GM19238 (cell line): Measurements from ENCODE around the gene RIPPLY2.
A peak's percentile ranks its signal among the peaks of the same experiment; 100 is the strongest.
"Not testable (repeated sequence)": the region's sequence is repeated elsewhere in the genome, so short reads cannot be mapped to it uniquely, and the experiment has no call there.

ENCODE experiments used
- DNase-seq: peaks from one replicate; pipeline ENCODE4 v3.0.0; 2011; ENCODE audit warnings: low spot score; ENCODE audit not compliant: insufficient read length

Gene RIPPLY2, protein sequence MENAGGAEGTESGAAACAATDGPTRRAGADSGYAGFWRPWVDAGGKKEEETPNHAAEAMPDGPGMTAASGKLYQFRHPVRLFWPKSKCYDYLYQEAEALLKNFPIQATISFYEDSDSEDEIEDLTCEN

DNA sequence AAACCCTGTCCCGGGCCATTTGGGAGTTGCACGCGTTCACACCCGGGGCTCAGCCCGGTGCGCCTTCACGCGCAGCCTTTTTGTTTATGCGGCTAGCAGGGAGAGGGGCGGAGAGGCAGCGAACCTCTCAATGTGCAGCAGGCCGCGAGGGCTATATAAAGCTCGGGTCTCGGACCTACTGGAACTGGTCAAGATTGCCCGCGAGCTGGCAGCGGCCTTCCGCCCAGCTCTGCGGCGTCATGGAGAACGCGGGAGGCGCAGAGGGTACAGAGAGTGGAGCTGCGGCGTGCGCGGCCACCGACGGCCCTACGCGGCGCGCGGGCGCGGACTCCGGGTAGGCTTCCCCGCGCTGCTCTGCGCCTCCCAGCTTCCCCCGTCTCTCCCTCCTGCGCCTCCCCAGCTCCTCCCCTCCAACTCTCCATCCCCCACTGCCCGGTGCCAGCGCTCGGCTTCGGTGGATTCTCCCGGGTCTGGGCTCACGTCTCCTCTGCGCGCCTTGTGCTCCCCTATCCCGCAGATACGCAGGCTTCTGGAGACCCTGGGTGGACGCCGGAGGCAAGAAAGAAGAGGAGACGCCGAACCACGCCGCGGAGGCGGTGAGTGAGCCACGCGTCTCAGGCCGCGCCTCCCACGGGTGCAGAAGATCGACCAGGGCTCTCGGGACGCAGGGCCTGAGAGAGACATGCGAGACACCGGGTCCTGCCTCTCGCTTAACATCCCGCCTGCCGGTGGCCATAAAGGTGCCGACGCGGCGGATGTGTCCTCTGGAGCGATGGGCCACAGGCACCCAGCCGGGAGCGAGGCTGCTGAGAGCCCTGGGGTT lies at the start of gene RIPPLY2:
Gene RIPPLY2 (plus strand): TSS at position 183 of the 823 bp plus-strand sequence. CDS start 57 bp downstream, at position 240.
- no peak for DNase-seq

DNA sequence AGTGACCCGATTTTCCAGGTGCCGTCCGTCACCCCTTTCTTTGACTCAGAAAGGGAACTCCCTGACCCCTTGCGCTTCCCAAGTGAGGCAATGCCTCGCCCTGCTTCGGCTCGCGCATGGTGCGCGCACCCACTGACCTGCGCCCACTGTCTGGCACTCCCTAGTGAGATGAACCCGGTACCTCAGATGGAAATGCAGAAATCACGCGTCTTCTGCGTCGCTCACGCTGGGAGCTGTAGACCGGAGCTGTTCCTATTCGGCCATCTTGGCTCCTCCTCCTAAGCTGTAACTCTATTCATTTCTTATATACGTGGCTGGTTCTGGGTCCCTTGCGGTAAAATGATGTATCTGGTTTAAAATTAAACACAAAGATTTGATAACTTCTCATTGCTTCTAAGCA lies 49.7 kb upstream of the RIPPLY2 start:
- DNase-seq, result not testable (repeated sequence)

DNA sequence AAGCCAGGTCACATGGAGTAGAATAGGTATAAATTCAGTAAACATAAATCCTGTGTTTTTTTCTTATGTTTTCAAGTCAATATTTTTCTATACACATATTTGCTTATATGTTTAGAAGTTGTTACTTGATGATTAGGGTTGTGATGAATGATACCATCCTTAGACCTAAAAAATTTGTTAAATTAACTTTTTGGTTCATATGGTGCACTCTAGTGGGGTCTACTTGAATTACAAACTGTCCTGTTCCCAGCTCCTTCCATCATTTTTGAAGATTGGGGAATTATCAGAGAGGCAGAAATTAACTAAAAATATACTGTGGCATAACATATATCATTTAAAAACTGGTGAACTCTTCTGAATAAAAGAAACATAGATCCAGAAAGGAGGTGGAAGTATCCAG lies 48.3 kb upstream of the RIPPLY2 start:
- DNase-seq, result no peak

DNA sequence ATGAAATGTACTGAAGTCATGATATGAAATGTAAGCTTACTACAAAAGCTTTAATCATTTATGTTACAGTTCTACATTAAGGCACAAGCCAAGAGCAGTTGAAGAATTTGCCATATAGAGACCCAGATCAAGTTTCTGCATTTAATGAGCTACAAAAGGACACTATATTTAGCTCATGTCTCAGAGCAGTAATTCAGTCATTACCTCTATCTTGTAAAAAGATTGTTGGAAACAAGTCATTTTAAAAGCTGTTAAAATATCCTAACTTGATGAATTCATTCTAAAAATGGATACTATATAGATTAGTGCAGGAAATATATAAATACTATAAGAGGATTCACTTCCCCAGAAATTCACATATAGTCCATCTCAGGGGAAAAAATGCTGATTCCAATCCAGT lies 45.2 kb upstream of the RIPPLY2 start:
- no peak for DNase-seq

DNA sequence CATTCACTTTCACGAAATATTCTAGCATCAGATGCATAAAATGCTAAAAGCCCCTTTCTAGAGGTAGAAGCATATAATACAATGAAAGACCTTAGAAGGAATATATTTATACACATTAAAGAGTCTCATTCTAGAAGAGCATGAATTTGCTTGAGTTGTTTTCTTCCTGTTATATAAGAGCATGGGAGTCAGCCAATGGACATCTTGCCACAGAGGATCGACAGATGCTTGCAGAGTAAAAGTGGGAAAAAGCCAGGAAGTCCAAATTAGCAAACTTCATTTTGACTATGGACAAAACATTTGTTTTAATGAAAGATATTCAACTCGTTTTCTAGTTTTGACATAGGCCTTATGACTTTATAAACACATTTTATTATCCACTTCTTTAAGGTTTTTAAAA lies 44.2 kb upstream of the RIPPLY2 start:
- no peak for DNase-seq

DNA sequence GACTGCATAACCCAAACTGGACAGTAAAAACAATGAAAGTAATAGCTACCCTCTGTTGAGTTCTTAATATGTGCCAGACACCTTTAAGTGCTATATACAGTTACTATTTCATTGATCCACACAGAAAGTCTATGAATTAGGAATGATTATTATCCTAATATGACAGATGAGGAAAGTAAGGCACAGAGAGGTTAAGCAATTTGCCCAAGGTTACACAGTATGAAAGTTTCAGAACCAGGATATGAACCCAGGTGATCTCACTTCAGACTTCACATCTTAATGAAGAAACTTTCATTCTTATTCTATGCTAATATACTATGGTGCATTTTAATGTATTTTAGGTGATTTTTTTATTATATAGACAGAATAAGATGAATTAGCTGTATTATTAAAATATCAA lies 40.6 kb upstream of the RIPPLY2 start:
- no peak for DNase-seq

DNA sequence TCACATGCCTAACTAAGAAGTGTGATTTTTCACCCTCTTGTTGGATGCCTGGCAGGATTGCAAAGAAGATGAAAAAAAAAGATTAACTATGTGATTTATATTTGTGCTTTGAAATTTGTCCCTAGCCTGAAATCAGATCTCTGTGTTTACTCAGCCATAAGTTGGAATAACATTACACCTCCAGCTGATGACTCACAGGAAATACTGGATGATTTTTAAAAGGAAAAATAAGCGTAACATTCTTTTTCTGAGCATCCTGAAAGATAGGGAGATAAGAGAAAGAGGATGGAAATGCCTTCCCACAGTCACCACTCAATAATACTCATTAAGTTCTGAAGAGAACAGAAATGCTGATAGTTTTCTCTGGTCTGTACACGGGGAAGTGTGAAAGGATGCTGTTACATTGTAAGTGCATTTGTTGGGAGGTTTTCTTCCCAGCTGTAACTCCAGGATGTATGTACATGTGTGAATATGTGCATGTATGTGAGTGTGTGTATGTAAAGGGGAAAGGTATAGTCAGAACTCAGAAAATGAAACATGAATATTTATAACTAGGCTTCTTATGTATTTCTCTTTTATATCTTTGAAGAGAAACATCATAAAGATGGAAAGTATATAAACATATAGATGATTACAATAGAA lies 37.4 kb upstream of the RIPPLY2 start:
- DNase-seq, result no peak

DNA sequence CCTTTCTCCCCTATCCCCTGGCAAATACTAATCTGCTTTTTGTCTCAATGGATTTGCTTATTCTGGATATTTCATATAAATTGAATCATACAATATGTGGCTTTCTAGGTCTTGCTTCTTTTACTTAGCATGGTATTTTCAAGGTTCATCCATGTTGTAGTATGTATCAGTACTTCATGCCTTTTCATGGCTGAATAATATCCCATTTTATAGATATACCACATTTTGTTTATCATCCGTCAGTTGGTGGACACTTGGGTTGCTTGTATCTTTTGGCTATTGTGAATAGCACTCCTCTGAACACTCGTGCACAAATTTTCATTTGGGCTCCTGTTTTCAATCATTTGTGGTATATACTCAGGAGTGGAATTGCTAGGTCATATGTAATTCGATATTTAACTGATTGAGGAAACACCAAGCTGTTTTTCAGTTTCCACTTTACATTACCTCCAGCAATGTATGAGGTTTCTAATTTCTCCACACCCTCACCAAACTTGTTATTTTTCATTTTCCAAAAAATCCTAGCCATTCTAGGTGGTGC lies 30.5 kb upstream of the RIPPLY2 start:
- DNase-seq, result no peak

DNA sequence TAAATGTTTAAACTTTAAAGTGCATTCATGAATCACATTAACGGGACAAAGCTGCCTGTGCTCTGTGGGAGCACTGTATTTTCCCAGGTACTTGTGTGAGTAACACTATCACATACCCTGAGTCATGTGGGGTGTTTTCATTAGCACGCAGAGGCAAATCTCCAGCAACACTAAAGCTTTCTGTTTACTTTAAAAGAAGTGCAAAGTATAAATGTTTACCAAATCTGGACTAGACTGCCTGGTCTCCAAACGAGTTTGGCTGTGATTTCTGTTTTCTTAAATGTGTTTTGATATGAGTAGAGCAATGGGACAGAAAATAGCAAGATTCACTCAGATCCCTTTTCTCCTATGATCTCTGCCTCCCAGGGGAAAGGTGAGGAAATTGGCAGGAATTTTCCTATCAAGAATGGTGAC lies 28.8 kb upstream of the RIPPLY2 start:
- DNase-seq, result no peak

DNA sequence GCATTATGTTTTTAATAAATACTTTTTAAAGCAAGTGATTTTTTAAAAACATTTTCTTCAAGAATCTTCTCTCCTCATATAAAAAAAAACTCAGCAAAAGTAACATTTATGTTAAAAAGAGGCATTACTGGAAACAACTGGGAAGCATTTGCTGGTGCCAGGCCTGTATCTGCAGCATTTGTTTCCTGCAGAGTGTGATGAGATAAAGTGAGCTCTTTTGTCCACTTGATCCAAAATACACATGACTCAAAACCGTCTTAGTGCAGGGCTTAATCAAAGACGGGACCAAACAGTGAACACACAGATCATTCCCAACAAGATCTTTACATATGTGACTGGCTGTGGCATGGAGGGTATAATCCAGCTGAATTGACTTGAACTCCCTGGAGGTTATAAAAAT lies 28.3 kb upstream of the RIPPLY2 start:
- no peak for DNase-seq

DNA sequence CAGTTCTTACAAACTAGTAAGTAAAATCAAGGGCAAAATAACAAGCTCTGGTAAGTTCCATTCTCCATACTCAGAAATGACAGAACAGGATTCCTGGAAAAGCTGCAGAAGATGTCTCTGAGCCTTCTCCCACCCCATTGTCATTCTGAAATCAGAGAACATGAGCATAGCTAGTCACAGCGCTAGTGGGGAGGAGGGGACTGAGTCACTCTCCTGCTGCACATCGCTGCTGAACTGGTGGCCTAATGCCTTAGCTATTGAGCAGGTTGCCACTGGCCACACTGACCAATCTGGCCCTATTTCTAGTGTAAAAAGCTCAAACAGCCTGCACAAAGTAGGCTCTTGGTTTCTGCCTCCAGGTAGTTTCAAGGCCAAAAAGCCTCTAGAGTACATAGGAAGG lies 26.1 kb upstream of the RIPPLY2 start:
- no peak for DNase-seq

DNA sequence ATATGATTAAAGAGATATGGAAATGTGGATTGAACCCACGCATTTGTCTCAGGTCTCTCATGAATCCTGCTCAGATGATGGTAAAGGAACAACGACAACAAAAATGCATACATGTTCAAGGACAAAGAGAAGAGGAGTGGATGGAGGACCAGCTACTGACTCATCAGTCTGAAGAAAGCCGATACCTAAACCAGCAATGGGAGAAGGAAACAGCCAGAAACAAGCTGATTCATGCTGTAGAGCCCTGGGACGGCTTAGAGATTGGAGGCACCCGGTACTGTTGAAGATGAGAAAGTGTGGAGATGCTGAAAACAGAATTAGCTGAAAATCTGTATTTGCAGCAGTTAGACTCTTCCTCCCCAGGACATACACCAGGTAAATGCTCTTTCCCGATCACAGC lies 14.4 kb upstream of the RIPPLY2 start:
- DNase-seq, result no peak

DNA sequence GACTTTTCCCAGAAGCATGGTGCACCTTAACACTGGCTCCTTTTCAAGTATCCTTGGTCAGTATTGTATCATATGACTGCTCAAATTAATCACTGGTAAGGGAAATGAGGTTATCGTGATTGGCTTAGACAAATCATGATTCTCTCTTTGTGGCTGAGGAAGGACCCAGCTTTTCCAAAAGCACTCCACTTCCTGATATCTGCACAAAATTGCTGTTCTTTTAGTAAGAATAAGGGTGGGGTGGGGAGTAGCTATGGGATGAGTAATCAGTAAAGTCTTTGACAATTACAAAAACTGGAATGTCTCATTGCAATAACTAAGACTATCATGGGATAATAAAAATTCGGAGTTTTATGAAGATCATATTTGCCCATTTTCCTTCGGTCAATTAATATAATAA lies 9.0 kb upstream of the RIPPLY2 start:
- DNase-seq, result no peak

DNA sequence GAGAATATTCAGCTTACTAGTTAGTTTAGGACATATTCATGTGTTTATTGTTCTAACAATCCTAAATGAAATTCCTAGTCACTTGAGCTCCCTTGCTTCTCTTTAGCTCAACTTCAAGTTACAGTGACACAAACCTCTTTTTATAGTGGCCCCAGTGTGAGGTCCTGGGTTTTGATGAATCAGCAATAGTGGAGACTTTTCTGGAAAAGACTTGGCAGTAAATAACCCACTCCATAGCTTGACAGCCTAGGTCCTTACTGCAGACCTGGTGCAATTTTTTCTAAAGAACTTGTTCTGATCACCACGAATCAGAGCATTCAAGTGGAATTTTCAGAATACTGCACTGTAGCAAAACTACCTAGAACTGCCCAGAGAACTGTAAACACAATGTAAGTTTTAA lies 6.9 kb upstream of the RIPPLY2 start:
- DNase-seq, result no peak

DNA sequence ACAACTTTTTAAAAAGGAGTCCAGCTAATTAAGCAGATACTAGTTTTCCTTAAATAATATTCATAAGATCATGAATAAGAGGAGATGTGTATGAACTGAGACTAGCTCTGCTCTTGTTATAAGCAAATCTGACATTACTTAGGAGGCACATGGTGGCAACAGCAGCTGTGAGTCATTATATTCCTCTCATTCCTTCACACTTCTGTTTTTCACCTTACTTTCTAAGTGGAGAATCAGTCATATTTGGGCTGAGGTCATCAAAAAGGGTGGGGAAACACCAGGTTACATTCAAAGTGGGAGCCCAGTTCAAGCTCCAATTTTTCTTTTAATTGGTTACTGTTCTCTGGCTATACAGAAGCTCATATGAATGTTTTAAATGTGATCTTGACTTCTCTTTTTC lies 6.0 kb upstream of the RIPPLY2 start:
- no peak for DNase-seq

DNA sequence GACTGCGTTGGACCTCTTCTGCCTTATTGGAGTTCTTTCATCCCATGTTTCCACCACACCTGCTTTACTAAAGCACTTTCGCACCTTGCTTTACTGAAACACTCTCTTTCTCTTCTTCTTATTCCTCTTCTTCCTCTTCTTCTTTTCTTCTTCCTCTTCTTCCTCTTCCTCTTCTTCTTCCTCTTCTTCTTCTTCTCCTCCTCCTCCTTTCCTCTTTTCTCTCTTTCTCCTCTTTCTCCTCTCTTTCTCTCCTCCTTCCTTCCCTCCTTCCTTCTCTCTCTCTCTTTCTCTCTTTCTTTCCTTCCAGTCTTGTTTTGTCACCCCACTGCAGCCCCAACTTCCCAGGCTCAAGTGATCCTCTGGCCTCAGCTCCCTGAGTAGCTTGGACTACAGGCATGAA lies 4.0 kb upstream of the RIPPLY2 start:
- DNase-seq, result no peak

DNA sequence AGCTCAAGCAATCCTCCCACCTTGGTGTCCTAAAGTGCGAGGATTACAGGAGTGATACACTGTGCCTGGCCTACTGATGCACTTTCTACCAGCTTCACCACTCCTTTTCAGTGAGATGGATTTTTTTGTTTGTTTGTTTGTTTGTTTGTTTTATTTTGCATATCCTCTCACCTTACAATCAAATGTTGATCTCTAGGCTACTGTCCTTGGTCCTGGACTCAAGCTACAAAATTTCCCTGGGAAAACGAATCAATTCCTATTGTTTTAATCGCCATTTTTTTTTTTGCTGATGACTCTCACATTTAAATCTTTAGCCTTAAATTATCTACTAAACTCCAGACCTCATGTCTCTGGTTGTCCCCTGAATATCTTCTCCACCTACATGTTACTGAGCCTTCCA lies 3.5 kb upstream of the RIPPLY2 start:
- DNase-seq, result no peak

DNA sequence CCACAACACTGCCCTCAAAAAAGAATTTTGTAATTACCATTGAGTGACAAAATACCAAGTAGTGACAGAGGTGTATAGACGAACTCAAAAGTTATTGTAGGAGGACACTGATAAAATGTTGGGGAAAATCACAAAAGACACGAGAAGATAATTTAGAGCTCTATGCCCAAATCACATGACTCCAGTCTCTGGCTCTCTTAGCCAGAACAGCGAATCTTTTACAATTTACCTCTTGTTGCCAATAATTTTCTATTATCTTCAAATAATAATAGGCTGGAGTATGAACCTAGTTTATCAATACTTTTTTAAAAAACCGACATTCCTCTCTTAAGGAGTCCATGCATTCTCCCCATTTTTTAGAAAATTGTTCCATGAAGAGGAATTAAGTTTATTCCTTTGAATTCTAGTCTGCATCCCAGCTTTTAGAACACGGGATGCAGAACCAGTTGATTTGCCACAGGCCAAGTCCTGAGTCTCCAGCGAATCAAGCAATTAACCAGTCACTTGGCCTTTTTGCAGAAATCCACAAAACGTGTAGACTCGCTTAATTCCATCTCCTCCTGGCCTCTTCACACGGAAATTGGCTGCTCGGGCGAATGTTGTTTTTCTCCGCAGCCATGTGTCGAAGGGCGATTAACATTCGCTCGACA lies 507 bp upstream of the RIPPLY2 start:
- no peak for DNase-seq

DNA sequence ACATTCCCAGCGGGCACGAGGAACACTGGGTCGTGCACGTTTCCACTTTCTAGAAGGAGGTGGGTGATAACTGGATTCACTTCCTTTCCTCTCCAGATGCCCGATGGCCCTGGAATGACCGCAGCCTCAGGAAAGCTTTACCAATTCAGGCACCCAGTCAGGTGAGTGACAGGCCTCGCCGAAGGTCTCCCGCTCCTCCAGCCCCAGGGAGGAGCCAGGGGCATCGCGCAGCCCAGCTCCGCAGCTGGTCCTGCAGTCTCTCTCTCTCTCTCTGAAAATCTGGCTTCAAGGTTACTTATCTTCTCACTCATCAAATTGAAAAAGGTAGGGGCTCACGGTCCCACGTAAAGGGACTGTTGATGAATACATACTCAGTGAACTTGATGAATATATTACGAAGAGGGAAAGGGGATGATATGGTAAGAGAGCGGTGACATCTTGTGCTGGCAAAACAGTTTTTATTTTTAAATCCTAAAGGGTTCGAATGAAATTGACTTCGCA lies 891 bp downstream of the RIPPLY2 start:
- no peak for DNase-seq

DNA sequence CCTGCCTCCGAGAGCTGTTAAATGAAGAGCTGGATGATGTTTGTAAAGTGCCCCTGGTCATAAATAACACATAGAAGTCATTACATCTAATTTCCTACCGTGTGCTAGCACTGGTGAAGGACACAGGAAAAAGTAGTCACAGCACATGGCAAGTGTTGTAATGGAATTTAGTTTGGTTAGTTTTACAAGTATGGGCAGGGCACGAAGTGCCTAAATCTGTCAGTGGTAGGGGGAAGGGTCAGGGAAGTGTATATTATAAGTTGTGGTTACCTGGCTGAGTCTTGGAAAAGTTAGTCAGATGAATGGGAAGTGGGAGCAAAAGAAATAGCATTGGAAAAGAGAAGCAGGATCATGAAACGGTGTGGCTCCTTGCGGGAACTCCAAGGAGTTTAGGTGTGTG lies 1.6 kb downstream of the RIPPLY2 start:
- DNase-seq, result no peak

DNA sequence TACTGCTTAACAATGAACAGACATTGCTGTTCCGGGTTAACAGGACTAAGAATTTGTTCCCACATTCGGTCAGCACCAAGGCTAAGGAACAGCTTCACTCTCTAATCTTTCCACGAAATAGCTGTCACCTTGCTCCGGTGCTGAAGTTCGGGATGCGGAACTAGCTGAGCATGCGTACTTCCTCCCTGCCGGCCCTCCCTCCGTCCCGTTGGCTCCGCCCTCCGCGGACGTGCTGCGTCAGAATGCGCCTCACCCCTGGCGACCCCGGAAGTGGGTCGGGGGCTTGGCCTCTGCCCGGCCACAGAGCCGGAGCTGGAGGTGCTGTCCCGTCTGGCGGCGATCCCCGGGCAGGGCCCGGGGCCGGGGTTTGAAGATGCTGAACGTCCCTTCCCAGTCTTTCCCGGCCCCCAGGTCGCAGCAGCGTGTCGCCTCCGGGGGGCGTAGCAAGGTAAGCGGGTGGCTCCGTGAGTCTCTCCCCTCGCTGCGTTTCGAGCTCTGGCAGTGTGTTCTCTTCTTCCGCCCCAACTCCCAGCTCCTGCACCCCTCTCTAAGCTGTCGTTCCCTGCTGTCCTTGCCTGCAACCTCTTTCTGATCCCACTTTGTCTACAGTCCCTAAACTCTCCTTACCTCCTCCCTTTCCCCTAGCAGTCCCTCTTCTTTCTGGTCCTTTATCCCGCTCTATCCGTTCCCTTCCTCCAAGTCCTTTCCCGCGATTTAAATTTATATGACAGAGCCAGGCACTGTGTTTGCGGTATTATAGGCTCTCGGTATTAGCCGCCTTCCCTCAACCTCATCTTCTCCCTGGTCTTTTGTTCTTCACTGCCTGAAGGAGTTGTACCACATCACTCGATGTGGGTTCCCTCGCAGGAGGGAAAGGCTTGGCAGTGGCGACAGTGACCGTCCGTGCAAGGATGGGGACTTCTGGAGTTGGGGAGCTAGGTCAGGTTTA lies 6.5 kb downstream of the RIPPLY2 start, which contains the start of gene CYB5R4:
Gene CYB5R4 (plus strand): TSS at position 280 of the 949 bp plus-strand sequence. CDS start 94 bp downstream, at position 374.
- DNase-seq, result peak; percentile 92
